NCI-H1436 treated with DMSO at 0.1 percent for 48 hours (cell line): ENCODE measurements around the gene ICE2.
"Not testable (repeated sequence)": the region's sequence is repeated elsewhere in the genome, so short reads cannot be mapped to it uniquely, and the experiment has no call there.

Experiments used
- DNase-seq: peaks from one replicate; lab custom pipeline; 2025; lab: John Stamatoyannopoulos, UW

The ICE2 gene

GRCh38 chr15:60442763-60443162 is 36.2 kb downstream of the ICE2 start:
- DNase-seq: peak; percentile 13

- DNase-seq: no peak
Observed at GRCh38 chr15:60442031-60442650, 36.8 kb downstream of the ICE2 start.

- DNase-seq: no peak
Observed at GRCh38 chr15:60441331-60441730, 37.6 kb downstream of the ICE2 start.

GRCh38 chr15:60438646-60439045 is 40.3 kb downstream of the ICE2 start:
- no peak for DNase-seq

GRCh38 chr15:60428935-60429334 is 50.0 kb downstream of the ICE2 start:
- DNase-seq: no peak

- DNase-seq: no peak
Observed at GRCh38 chr15:60426870-60427508, 52.0 kb downstream of the ICE2 start.

- DNase-seq: no peak
Observed at GRCh38 chr15:60425461-60425860, 53.5 kb downstream of the ICE2 start.

GRCh38 chr15:60424006-60424405 is 54.9 kb downstream of the ICE2 start:
- DNase-seq: no peak

GRCh38 chr15:60423537-60423936 is 55.4 kb downstream of the ICE2 start:
- no peak for DNase-seq

GRCh38 chr15:60421544-60421943 is 57.4 kb downstream of the ICE2 start:
- no peak for DNase-seq

GRCh38 chr15:60420203-60420716 is 58.7 kb downstream of the ICE2 start:
- no peak for DNase-seq

- no peak for DNase-seq
Observed at GRCh38 chr15:60419753-60420152, 59.2 kb downstream of the ICE2 start.

GRCh38 chr15:60418096-60418495 is 60.8 kb downstream of the ICE2 start:
- no peak for DNase-seq

GRCh38 chr15:60417112-60417511 is 61.8 kb downstream of the ICE2 start:
- no peak for DNase-seq

GRCh38 chr15:60416484-60416883 is 62.5 kb downstream of the ICE2 start:
- no peak for DNase-seq

GRCh38 chr15:60414016-60414682 is 64.8 kb downstream of the ICE2 start:
- no peak for DNase-seq

- no peak for DNase-seq
Observed at GRCh38 chr15:60413231-60413824, 65.6 kb downstream of the ICE2 start.

GRCh38 chr15:60412807-60413206 is 66.1 kb downstream of the ICE2 start:
- not testable (repeated sequence) for DNase-seq

- DNase-seq: no peak
Observed at GRCh38 chr15:60411774-60412425, 67.0 kb downstream of the ICE2 start.

- not testable (repeated sequence) for DNase-seq
Observed at GRCh38 chr15:60410350-60410749, 68.6 kb downstream of the ICE2 start.

- DNase-seq: no peak
Observed at GRCh38 chr15:60408463-60408981, 70.4 kb downstream of the ICE2 start.

- no peak for DNase-seq
Observed at GRCh38 chr15:60407415-60407805, 71.5 kb downstream of the ICE2 start.
